Raji (cell line): Measurements from ENCODE around the gene HDAC4.

Experiments
- POLR2A ChIP-seq: IDR thresholded peaks from 2 replicates; pipeline ENCODE4 v1.6.1; 2011; ENCODE audit warnings: low read depth, low read length, control low read depth; ENCODE audit not compliant: insufficient read depth

The HDAC4 gene

DNA sequence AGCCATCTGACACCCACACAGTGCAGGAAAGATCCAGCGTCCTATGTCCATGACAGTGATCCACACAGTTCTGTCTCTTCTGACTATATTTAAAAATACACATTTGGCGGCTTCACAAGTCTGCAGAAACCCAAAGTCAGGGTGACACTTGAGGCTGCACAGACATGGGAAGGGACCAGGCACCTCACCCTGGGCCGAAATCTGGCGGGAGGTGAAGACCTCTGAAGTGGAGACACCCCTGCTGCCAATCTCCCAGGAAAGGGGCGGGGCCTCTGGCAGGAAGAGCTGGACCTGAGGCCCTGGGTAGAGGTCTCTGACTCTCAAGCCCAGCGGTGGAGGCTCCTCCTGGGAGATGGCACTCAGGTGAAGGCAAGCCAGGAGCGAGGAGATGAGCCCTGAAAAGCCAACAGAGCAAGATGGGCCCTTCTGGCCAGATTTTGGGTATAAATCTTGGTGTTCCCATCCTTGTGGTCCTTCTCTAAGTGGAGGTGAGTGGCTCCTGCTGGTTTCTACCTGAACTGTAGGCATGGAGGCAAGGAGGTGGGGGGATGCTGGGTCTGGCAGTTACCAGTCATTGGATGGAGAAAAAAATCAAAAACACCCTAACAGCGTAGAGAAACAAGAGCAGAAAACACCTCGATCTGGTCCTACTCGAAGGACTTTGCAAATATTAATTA is 248.4 kb downstream of the HDAC4 start:
- TF ChIP-seq POLR2A, result no peak

DNA sequence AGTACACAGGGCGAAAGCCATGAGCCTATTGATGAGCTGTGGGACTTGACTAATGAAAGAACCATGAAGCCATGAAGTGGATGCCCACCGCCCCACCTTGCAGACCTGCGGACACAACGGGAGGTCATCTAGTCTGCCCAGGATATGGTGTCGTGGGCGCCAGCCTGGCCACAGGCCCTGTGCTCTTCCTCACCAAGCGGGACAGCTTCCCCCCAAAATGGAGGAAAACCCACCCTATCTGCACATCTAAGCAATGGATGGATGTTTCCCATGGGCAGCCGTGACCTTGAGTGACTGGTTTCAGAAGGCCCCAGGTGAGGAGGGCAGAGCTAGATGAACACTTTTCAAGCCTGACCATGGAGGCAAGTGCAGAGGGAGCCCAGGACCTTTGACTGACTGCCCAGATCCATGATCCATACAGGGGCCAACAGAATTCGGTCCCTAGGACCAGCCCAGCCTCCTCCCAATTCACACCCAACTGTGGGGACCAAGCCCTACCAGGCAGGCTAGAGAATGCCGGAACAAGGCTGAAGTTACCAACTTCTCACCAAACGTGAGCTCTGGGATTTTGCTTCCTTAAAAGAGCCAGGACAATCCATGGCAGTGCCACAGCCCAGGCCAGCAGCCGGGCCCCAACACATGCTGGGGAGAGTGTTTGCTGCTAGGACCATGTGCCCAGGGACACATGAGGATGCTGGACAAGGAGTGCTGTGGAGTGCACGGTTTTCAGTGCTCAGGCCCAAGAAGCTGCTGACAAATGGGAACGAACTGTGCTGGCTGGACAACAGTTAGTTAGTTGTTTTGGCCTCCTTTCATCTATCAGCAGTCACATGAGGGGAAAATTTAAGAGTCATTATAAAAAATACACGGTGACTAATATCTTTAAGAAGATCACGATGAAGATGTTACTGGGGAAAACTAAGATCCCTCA is 249.4 kb downstream of the HDAC4 start:
- no peak for TF ChIP-seq POLR2A

DNA sequence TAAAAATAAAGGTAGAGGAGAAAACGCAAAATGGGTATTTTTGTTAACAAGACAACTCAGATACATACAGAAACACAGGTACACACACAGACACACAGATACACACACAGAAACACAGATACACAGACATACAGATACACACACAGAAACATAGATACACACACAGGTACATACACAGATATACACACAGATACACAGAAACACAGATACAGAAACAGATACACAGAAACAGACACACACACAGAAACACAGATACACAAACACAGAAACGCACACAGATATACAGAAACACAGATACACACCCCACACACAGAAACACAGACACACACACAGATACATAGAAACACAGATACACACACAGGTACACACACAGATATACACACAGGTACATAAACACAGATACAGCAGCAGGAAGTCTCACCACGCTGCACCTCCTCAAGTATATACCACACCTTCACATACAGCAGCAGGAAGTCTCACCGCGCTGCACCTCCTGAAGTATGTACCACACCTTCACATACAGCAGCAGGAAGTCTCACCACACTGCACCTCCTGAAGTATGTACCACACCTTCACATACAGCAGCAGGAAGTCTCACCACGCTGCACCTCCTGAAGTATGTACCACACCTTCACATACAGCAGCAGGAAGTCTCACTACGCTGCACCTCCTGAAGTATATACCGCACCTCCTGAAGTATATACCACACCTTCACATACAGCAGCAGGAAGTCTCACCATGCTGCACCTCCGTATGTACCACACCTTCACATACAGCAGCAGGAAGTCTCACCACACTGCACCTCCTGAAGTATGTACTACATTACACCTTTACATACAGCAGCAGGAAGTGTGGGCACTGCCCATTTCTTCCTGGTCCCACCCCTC is 250.5 kb downstream of the HDAC4 start:
- TF ChIP-seq POLR2A, result no peak

DNA sequence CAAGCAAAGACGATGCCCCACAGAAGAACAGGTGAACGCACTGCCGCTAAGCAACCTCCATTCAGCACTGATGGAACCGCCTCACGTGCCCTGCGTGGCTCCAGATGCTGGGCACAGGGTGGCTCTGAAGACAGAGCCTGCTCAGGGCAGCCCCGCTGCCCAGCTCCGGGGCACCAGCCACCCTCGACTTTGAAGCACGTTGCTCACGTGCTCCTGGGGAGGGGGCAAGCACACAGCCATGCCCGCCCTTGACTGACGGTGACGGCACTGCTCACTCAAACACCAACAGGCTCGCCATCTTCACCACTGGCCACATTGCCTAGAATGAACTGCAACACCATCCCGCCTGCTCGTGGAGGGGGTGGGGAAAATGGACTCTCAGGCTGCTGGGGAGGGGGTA is 251.3 kb downstream of the HDAC4 start:
- TF ChIP-seq POLR2A, result no peak

DNA sequence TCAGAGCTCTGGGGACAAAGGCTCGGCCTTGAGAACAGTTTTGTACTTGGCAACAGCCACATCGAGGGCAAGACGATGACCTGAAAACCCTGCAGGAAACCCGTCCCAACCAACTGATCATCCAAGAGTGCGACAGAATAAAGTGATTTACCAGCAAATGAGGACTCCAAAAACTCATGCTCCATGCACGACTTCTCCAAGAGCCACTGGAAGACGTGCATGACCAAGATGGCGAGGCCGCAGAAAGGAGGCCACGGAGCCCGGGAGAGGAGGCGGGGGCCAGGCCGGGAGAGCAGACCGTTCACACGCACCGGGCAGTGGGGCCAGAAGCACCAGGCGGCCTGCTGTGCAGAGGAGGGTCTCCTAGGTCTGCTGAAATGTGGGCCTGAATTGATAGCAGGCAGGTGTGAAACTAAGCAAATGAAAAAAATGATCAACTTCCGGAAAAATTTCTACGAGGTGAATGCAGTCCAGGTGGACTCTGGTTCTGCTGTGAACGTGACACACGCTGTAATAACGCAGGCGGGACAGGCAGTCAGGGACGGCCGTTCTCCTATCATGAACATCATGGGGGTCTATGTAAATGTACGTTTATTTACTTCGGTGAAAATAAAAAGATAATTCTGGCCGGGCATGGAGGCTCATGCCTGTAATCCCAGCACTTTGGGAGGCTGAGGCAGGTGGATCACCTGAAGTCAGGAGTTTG is 252.2 kb downstream of the HDAC4 start:
- no peak for TF ChIP-seq POLR2A

DNA sequence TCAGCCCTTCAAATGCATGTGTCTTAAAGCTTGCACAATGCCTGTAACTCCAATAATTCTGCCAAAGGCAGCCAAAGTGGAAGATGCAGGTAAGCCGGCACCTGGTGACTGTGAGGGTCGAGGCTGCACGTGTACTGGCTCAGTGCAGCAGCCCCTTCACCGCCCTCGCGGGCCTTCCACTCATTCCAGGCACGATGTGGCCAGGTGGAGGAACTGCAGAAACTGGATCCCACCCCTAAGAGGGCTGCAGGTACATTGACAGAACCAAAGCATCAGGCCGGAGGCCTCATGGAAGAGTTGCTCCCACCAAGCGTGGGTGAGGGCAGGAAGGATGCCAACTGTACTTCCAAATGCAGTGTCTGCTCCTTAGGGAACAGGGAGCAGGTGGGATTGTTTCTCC is 253.4 kb downstream of the HDAC4 start:
- TF ChIP-seq POLR2A, result no peak

DNA sequence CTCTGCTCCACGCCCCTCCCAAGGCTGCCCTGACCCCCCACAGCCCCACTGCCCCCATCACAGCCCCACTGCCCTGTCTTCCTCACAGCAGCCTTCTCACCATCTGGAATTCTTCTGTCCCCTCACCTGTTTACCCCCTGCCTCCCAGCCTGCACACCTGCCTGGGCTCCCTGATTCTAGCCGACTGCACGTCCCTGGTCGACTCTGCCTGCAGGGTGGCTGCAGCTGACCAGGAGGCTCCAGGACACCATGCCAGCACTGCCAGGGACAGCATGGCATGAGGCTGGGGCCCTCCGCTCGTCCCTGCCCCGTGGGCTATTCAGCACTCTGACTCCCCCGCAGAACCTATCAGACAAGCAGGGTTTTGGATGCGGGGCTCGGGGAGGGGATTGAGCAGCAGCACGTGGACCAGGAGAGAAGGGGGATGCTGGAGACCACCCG is 254.1 kb downstream of the HDAC4 start:
- no peak for TF ChIP-seq POLR2A

DNA sequence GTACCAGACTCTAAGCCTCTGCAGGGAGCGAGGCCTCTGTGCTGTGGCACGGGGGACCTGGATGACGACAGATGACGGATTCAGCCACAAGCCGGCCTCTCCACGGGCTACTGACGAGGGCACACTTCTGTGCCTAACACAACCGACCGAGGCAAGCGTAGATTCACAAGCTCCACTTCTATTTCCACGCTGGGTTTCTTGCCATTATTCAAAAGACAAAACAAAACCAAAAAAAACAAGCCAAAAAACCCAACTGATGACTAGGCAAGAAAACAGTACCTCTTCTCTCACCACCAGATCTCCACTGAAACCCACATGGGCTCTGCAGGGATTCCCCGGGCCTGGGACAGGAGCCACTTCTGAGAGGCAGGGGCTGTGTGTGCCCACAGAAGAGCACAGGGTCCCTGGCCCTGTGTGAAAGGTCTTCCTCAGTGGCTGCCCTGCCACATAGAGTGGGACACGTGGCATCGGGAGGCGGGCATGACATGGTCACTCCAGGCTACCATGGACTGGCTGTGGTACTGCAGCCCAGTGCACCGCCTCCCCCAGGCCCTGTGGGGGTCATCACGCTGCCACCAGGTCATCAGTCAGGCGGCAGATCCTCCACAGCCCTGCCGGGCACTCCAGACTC is 254.7 kb downstream of the HDAC4 start:
- TF ChIP-seq POLR2A, result no peak

DNA sequence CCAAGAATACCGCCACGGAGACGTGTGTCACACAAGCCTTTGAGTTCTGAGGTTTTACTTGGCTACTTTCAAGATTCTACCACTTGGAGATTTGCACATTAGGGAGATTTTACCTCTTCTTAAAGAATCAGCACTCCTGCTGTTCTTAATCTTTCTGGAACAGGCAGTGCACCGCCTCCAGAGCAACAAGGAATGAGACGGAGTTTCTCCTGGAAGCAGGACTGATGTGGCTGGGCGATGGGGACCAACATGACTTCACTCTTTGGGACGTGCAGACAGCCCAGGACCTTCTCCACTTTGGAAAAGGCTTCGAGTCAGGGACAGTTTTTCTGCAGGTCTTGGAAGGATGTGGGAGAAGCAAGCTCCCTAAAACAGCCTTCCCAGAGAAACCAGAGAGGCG is 255.2 kb downstream of the HDAC4 start:
- TF ChIP-seq POLR2A, result no peak

DNA sequence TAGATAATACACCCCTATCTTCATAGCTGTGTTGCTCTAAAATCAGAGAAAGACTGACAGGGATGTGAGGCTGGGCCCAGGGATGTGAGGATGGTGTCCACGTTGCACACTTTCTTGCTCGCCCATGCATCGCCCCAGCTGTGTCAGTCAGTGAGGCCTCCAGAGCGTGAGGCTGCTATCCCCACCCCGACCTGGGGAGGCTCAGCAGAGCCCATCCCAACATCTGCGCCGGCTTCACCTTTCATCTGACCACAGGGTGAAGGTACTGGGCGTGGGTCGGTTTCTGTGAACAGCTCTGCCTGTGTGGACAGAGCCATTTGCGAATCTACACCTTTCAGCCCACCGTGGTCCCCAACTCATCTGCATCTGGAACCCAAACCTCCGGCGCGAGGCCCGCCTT is 255.7 kb downstream of the HDAC4 start:
- no peak for TF ChIP-seq POLR2A

DNA sequence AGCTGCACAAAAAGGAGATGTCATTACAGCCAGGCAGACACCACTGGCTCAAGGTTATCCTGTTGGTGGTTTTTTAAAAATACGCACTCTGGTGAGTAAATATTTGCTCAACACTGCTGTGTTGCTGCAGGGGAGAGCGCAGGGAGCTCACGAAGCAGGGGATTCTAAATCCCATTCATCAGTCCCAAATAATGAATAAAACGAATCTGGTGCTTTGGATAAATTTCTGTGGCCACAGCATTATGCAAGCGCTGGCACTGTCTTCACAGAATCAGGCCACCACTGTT is 256.2 kb downstream of the HDAC4 start:
- TF ChIP-seq POLR2A, result no peak

DNA sequence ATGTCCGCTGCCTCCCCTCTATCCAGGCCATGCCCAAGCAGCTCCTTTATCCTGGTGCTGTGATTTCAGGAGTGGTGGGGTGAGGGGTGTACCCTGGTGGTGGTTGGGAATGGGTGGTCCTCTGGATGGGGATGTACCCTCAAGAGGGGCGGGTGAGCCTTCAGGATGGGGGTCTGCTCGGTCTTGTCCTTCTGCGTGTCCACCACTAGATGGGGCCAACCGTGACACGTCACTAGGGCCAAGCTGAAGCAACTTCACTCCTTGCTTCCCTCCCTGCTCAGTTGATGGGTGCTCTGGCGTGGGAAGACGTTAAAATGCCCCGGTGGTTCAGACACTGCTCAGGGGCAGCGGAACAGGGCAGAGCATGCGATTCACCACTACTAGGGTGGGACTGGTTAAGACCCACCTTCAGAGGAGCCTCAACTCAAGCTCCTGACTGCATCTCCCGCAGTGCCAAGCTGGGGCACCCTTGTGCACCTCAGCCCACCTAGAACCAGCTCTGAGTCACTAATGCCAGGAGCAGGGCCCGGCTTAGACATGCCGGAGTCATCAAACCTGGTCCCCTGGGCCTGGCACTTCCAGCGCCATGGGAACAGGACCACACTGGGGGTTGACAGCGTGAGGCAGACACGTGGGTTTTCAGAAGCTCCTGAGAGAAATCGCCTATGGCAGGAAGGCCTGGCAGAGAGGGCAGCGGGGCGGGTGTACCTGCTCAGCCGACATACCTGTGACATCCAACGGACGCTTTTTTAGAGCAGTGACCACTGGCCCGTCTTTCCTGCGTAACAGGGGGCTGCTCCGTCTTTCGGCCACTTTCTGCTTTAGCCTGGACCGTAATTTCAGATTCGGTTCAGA is 256.7 kb downstream of the HDAC4 start:
- no peak for TF ChIP-seq POLR2A

DNA sequence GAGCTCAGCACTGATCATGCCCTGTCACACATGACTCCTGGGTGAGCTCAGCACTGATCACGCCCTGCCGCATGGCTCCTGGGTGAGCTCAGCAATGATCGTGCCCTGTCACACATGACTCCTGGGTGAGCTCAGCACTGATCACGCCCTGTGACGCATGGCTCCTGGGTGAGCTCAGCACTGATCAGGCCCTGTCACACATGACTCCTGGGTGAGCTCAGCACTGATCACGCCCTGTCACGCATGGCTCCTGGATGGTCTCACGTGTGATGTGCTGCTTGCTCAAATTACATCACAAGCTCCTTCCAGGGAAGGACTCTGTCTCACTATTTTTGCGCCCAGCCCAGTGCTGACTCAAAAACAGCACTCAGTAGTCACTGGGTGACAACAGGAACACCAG is 258.0 kb downstream of the HDAC4 start:
- TF ChIP-seq POLR2A, result no peak

DNA sequence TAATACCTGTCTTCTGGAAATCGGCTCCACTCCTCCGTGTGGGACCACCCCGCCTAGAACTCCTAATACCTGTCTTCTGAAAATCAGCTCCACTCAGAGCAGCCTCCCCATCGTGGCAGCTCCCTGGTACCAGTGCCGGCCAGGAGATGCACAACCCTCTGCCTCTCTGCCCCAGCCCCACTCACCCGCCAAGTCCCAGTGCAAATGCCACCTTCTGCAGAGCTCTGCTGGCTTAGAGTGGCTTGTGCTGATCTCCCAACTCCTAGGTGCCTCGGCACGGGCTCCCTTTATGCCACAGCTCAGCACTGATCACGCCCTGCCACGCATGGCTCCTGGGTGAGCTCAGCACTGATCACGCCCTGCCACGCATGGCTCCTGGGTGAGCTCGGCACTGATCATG is 258.5 kb downstream of the HDAC4 start:
- no peak for TF ChIP-seq POLR2A
